Measurements from ENCODE around the gene UTS2R. TPM values are rescaled to one million over a fixed set of nuclear protein-coding genes. Genes with fewer than 3 reads are reported as not detected.
A peak's percentile ranks its signal among the peaks of the same experiment; 100 is the strongest.

UTS2R gene
- total and polyA plus RNA-seq, 7 donors, result not detected

DNA sequence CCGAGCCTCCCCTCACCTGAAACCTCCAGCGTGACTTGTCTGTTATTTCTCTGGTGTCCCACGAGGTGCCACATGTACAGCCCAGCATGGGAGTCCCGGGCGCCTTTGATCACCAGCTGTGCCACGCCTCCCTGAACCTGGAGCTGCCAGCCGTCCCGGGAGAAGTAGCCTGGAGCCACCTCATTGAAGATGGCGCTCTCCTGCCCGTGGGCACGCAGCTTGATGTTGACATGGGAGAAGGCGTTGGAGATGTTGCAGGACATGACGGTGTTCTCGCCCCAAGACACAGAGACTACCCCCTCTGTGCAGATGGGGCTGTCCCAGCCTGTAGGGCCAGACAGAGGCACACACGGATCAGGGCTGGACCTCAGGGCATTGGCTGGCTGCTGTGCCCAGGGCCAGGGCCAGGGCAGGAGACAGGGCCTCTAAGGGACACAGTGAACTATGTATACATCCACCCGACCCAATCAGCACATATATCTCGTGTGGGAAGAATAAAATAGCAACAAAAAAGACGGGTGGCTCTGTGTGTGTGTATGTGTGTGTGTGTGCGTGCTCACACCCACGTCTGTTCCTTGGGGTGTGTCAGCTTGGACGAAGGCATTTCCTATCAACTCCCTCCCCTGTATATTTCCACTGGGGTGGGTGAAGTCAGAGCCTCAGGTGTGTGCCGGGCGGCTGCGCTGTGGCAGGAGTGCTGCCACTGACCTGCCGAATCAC lies 46.8 kb upstream of the UTS2R start:
- Histone ChIP-seq H3K27ac (no peak overlapping the region), H3K4me3 (no peak overlapping the region), H3K27me3 (no peaks in the 10 kb centered on the region), H3K36me3 (peaks cover 0 to 5% (median 0%) of the 10 kb centered on the region in 4 donors), H3K4me1 (peaks cover 0 to 12% (median 6%) of the 10 kb centered on the region in 4 donors), H3K9me3 (no peaks in the 10 kb centered on the region)
- 22 to 59% methylated on average over 25 of the region's 25 CpGs for WGBS, 2 donors
- intact Hi-C loops (cut with DNase I), result no loop called here
- DNase-seq, result no peak
- no peak for TF ChIP-seq POLR2AphosphoS5 (IDR thresholded peaks at IDR 0.05)
- TF ChIP-seq EP300 (IDR thresholded peaks at IDR 0.05), result no peak
- TF ChIP-seq POLR2A (IDR thresholded peaks at IDR 0.05), result no peak
- TF ChIP-seq, protein P1, sequence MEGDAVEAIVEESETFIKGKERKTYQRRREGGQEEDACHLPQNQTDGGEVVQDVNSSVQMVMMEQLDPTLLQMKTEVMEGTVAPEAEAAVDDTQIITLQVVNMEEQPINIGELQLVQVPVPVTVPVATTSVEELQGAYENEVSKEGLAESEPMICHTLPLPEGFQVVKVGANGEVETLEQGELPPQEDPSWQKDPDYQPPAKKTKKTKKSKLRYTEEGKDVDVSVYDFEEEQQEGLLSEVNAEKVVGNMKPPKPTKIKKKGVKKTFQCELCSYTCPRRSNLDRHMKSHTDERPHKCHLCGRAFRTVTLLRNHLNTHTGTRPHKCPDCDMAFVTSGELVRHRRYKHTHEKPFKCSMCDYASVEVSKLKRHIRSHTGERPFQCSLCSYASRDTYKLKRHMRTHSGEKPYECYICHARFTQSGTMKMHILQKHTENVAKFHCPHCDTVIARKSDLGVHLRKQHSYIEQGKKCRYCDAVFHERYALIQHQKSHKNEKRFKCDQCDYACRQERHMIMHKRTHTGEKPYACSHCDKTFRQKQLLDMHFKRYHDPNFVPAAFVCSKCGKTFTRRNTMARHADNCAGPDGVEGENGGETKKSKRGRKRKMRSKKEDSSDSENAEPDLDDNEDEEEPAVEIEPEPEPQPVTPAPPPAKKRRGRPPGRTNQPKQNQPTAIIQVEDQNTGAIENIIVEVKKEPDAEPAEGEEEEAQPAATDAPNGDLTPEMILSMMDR (IDR thresholded peaks at IDR 0.05), result no peak

DNA sequence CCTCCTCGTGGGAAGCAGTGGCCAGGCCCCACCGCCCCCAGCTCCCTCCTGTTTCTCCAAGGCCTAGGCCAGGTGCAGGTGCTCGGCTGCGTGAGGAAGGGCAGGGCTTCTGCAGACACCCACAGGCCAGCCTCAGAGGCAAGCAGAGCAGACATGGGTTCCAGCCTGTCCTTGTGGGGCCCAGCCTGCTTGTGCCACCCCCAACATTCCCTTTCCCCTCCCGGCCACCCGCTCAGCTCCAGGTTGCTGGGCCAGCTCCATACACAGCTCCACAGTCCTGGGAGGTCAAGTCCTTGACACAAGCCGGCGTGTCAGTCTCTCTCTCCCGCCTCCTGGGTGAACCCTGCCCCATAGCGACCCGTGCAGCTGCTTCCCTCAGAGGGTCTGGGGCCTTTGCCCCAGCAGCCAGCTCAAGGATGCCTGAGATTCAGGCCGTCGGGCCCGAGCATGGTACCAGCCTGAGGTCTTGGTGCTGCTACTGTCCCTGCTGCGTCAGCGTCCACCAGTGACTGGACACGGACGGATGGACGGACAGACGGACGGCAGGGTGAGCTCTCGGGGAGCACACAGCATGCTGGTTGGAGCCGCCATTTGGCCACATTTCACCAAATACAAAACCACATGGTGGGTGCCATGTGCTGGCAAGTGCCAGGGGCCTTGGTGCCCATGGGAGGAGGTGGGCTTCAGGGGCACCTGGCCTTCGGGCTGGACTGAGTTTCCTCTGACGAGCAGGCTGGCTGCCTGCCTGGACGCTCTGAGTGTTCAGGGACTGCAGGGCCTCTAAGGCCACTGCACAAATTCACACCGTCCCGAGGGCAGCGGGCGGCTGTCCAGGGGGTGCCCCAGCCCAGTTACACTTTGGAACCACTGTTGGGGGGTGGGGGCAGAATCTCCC lies 46.0 kb upstream of the UTS2R start:
- H3K27me3 ChIP-seq, result no peaks in the 10 kb centered on the region
- H3K36me3 ChIP-seq, result peaks cover 0 to 5% (median 0%) of the 10 kb centered on the region in 4 donors
- TF ChIP-seq, protein P1 (IDR thresholded peaks at IDR 0.05), result no peak
- TF ChIP-seq POLR2AphosphoS5 (IDR thresholded peaks at IDR 0.05), result no peak
- no peak for TF ChIP-seq POLR2A (IDR thresholded peaks at IDR 0.05)
- TF ChIP-seq EP300 (IDR thresholded peaks at IDR 0.05), result no peak
- peaks cover 0 to 20% (median 14%) of the 10 kb centered on the region in 4 donors for H3K4me1 ChIP-seq
- no peak overlapping the region for H3K27ac ChIP-seq
- no peak overlapping the region for H3K4me3 ChIP-seq
- no peak for DNase-seq
- 82 to 87% methylated on average over 30 of the region's 30 CpGs for WGBS, 2 donors
- intact Hi-C loops (cut with DNase I), result no loop called here
- H3K9me3 ChIP-seq, result no peaks in the 10 kb centered on the region

DNA sequence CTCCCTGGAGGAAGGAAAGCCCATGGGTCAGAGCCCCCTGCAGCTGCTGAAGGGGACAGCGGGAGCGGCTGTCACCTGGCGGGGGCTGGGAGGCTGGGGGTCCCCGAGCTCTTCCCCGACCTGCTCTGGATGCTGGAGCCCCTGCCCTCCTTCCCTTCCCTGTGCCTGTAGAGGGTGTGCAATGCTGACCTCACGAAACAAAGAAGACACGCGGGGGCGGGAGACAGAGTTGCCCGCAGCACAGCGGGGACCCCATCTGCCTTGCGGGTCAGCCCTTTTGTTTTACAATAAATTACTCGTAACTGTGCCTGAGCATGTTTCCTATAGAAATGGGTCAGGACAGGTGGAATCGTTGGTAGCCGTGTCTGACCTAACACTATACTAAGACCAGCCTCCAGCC lies 44.3 kb upstream of the UTS2R start:
- intact Hi-C loops (cut with DNase I), result no loop called here
- DNase-seq, result no peak
- H3K36me3 ChIP-seq, result peaks cover 0 to 5% (median 0%) of the 10 kb centered on the region in 4 donors
- 85 to 86% methylated on average over 15 of the region's 15 CpGs for WGBS, 2 donors
- H3K4me1 ChIP-seq, result peaks cover 0 to 22% (median 18%) of the 10 kb centered on the region in 4 donors
- H3K4me3 ChIP-seq, result no peak overlapping the region
- TF ChIP-seq, protein P1 (IDR thresholded peaks at IDR 0.05), result no peak
- TF ChIP-seq POLR2AphosphoS5 (IDR thresholded peaks at IDR 0.05) (no peak), POLR2A (IDR thresholded peaks at IDR 0.05) (no peak), EP300 (IDR thresholded peaks at IDR 0.05) (no peak)
- H3K27me3 ChIP-seq, result no peaks in the 10 kb centered on the region
- H3K9me3 ChIP-seq, result no peaks in the 10 kb centered on the region
- no peak overlapping the region for H3K27ac ChIP-seq

DNA sequence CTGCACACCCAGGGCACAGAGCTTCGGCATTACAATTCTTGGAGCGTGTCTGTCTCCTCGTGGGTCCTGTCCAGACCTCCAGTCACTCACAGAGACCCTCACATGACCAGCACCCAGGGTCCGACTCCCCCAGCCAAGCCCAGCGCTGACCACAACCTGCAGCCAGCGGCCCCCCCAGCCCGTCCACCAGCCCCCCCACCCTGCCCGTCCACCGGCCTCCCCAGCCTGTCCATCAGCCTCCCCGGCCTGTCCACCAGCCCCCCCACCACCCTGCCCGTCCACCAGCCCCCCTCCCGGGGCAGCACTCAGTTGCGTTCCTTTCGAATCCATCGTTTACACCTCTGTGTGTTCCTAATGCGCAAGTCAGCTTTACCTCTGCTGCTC lies 43.8 kb upstream of the UTS2R start:
- Histone ChIP-seq H3K27me3 (no peaks in the 10 kb centered on the region), H3K9me3 (no peaks in the 10 kb centered on the region), H3K4me3 (no peak overlapping the region), H3K36me3 (peaks cover 0 to 5% (median 0%) of the 10 kb centered on the region in 4 donors), H3K4me1 (peaks cover 0 to 27% (median 22%) of the 10 kb centered on the region in 4 donors), H3K27ac (peak overlapping the region in 1 of 4 donors; percentile 0)
- TF ChIP-seq POLR2AphosphoS5 (IDR thresholded peaks at IDR 0.05) (no peak), POLR2A (IDR thresholded peaks at IDR 0.05) (no peak), EP300 (IDR thresholded peaks at IDR 0.05) (no peak)
- TF ChIP-seq, protein P1 (IDR thresholded peaks at IDR 0.05), result no peak
- intact Hi-C loops (cut with DNase I), result no loop called here
- WGBS, 2 donors, result 46 to 70% methylated on average over 16 of the region's 16 CpGs
- no peak for DNase-seq
